NT2/D1 (cell line): Measurements from ENCODE around the gene ZNF594.

ENCODE experiments used
- SUZ12 ChIP-seq: IDR thresholded peaks from 2 replicates; pipeline ENCODE4 v1.6.1; 2011; ENCODE audit not compliant: insufficient read length, insufficient read depth; ENCODE audit errors: extremely low read depth
- ZNF274 ChIP-seq: IDR thresholded peaks from 2 replicates; pipeline ENCODE4 v1.6.1; 2011; ENCODE audit warnings: mild to moderate bottlenecking, low read depth, low read length

GRCh38 chr17:5200360-5200759, 8.7 kb upstream of the ZNF594 start:
- TF ChIP-seq ZNF274 (no peak), SUZ12 (no peak)
